ENCODE results near the gene FIGN.

The FIGN gene

GRCh38 chr2:163723881-163724280 lies 11.9 kb downstream of the FIGN start:
- Histone ChIP-seq H3K9ac (ENCODE audit: low read length in 2 of 2) (no peak overlapping the region), H3K4me1 (ENCODE audit: control insufficient read depth, insufficient read depth, low read length) (no peaks in the 10 kb centered on the region), H3K27me3 (ENCODE audit: control insufficient read depth in 1 of 2, insufficient read depth in 2 of 2, low read length in 2 of 2) (no peaks in the 10 kb centered on the region), H3K4me3 (ENCODE audit: low read length in 2 of 2) (no peak overlapping the region), H3K27ac (ENCODE audit: low read length) (no peak overlapping the region), H3K36me3 (ENCODE audit: control insufficient read depth in 2 of 2, insufficient read depth in 2 of 2, low read length in 2 of 2) (no peaks in the 10 kb centered on the region), H3K9me3 (ENCODE audit: control insufficient read depth in 2 of 2, low read length in 2 of 2) (no peaks in the 10 kb centered on the region)

DNA sequence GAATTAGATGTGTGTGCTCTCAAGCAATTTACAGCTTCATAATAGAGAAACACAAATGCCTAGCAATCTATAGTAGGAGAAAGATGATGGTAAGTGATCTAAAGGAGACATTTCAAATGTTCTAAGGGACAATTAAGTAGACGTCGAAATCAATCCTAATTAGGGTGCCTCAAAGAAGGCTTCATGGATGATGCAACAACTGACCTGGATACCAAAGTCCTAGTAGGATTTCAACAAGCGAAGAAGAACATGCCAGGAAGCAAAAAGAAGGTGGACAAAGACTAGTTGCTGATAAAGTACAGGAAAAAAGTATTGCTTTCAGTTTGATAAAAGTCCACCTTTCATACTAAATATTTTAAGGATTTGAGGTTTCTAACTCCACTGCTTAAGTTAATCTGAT lies 12.5 kb downstream of the FIGN start:
- H3K9me3 ChIP-seq (ENCODE audit: control insufficient read depth in 2 of 2, low read length in 2 of 2), result no peaks in the 10 kb centered on the region
- no peak overlapping the region for H3K9ac ChIP-seq (ENCODE audit: low read length in 2 of 2)
- no peaks in the 10 kb centered on the region for H3K4me1 ChIP-seq (ENCODE audit: control insufficient read depth, insufficient read depth, low read length)
- no peak overlapping the region for H3K4me3 ChIP-seq (ENCODE audit: low read length in 2 of 2)
- H3K27me3 ChIP-seq (ENCODE audit: control insufficient read depth in 1 of 2, insufficient read depth in 2 of 2, low read length in 2 of 2), result no peaks in the 10 kb centered on the region
- no peak overlapping the region for H3K27ac ChIP-seq (ENCODE audit: low read length)
- H3K36me3 ChIP-seq (ENCODE audit: control insufficient read depth in 2 of 2, insufficient read depth in 2 of 2, low read length in 2 of 2), result no peaks in the 10 kb centered on the region

DNA sequence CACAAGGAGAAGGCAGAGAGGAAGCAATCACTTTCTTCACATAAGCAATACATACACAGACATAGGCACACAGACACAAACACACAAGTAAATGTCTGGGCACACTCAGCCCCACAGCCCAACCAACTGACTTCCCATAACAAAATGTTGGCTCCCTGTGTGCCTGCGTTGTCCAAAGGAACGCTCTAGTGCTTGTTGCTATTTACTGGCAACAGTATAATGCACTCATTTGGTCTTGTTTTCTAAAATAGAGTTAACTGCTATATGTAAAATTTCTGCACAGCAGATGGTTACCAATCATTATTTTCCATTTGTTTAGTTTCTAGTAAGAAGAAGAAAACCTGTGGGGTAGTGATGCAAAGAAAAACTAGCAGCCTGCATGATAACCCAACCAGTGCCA lies 16.5 kb downstream of the FIGN start:
- Histone ChIP-seq H3K9me3 (ENCODE audit: control insufficient read depth in 2 of 2, low read length in 2 of 2) (no peaks in the 10 kb centered on the region), H3K36me3 (ENCODE audit: control insufficient read depth in 2 of 2, insufficient read depth in 2 of 2, low read length in 2 of 2) (no peaks in the 10 kb centered on the region), H3K27ac (ENCODE audit: low read length) (no peak overlapping the region), H3K27me3 (ENCODE audit: control insufficient read depth in 1 of 2, insufficient read depth in 2 of 2, low read length in 2 of 2) (no peaks in the 10 kb centered on the region), H3K4me3 (ENCODE audit: low read length in 2 of 2) (no peak overlapping the region), H3K4me1 (ENCODE audit: control insufficient read depth, insufficient read depth, low read length) (no peaks in the 10 kb centered on the region), H3K9ac (ENCODE audit: low read length in 2 of 2) (no peak overlapping the region)

- Histone ChIP-seq H3K27me3 (ENCODE audit: control insufficient read depth in 1 of 2, insufficient read depth in 2 of 2, low read length in 2 of 2) (no peaks in the 10 kb centered on the region), H3K36me3 (ENCODE audit: control insufficient read depth in 2 of 2, insufficient read depth in 2 of 2, low read length in 2 of 2) (no peaks in the 10 kb centered on the region), H3K27ac (ENCODE audit: low read length) (no peak overlapping the region), H3K9ac (ENCODE audit: low read length in 2 of 2) (no peak overlapping the region), H3K4me1 (ENCODE audit: control insufficient read depth, insufficient read depth, low read length) (no peaks in the 10 kb centered on the region), H3K4me3 (ENCODE audit: low read length in 2 of 2) (no peak overlapping the region), H3K9me3 (ENCODE audit: control insufficient read depth in 2 of 2, low read length in 2 of 2) (no peaks in the 10 kb centered on the region)
Measured at GRCh38 chr2:163717993-163718680, 17.7 kb downstream of the FIGN start.

GRCh38 chr2:163717515-163717914 lies 18.3 kb downstream of the FIGN start:
- H3K27ac ChIP-seq (ENCODE audit: low read length), result no peak overlapping the region

DNA sequence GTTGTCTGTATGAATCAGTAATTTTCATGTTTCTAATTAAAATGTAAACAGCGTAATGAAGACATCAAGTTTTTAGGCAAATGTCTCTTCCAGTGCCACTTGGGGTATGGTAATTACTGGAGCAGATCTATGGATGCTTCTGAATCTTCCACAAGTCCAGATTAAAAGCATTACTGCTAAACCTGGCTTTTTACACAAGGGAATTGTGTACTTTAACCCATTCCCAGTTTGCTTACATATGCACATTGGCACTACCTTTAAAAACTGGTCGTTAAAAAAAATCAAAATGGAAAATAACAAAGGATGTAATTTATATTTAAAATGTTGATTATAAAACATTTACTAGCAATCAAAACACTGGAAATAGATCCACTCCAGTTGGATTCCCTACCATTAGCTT lies 19.7 kb downstream of the FIGN start:
- Histone ChIP-seq H3K27ac (ENCODE audit: low read length) (no peak overlapping the region), H3K9ac (ENCODE audit: low read length in 2 of 2) (no peak overlapping the region)

More at GRCh38 chr2:163717515-163717914, 18.3 kb downstream of the FIGN start:
- Histone ChIP-seq H3K4me1 (ENCODE audit: control insufficient read depth, insufficient read depth, low read length) (no peaks in the 10 kb centered on the region), H3K9me3 (ENCODE audit: control insufficient read depth in 2 of 2, low read length in 2 of 2) (no peaks in the 10 kb centered on the region), H3K4me3 (ENCODE audit: low read length in 2 of 2) (no peak overlapping the region), H3K36me3 (ENCODE audit: control insufficient read depth in 2 of 2, insufficient read depth in 2 of 2, low read length in 2 of 2) (no peaks in the 10 kb centered on the region), H3K27me3 (ENCODE audit: control insufficient read depth in 1 of 2, insufficient read depth in 2 of 2, low read length in 2 of 2) (no peaks in the 10 kb centered on the region), H3K9ac (ENCODE audit: low read length in 2 of 2) (no peak overlapping the region)

DNA sequence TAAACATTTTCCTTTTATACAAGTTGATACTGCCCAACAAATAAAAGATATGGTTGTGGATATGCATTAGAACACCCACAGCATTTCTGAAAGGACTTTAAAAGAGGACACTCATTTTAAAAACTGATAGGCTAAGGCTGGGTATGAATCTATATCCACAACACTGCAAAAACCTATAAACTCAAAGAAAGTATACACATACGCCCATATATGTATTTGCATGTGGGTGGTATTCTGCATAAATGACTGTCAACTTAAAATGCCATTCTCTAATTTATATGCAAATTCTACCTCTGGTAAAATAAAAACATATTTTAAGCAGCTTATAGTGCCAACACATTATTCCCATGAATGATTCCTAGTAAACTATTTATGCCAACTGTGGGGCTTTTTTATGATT lies 20.1 kb downstream of the FIGN start:
- H3K9ac ChIP-seq (ENCODE audit: low read length in 2 of 2), result no peak overlapping the region
- no peaks in the 10 kb centered on the region for H3K27me3 ChIP-seq (ENCODE audit: control insufficient read depth in 1 of 2, insufficient read depth in 2 of 2, low read length in 2 of 2)
- H3K36me3 ChIP-seq (ENCODE audit: control insufficient read depth in 2 of 2, insufficient read depth in 2 of 2, low read length in 2 of 2), result no peaks in the 10 kb centered on the region
- no peaks in the 10 kb centered on the region for H3K9me3 ChIP-seq (ENCODE audit: control insufficient read depth in 2 of 2, low read length in 2 of 2)
- no peak overlapping the region for H3K27ac ChIP-seq (ENCODE audit: low read length)
- H3K4me1 ChIP-seq (ENCODE audit: control insufficient read depth, insufficient read depth, low read length), result no peaks in the 10 kb centered on the region
- H3K4me3 ChIP-seq (ENCODE audit: low read length in 2 of 2), result no peak overlapping the region

More for the DNA sequence above, 19.7 kb downstream of the FIGN start:
- Histone ChIP-seq H3K27me3 (ENCODE audit: control insufficient read depth in 1 of 2, insufficient read depth in 2 of 2, low read length in 2 of 2) (no peaks in the 10 kb centered on the region), H3K4me1 (ENCODE audit: control insufficient read depth, insufficient read depth, low read length) (no peaks in the 10 kb centered on the region), H3K4me3 (ENCODE audit: low read length in 2 of 2) (no peak overlapping the region), H3K9me3 (ENCODE audit: control insufficient read depth in 2 of 2, low read length in 2 of 2) (no peaks in the 10 kb centered on the region), H3K36me3 (ENCODE audit: control insufficient read depth in 2 of 2, insufficient read depth in 2 of 2, low read length in 2 of 2) (no peaks in the 10 kb centered on the region)

GRCh38 chr2:163715199-163715598 lies 20.6 kb downstream of the FIGN start:
- H3K4me1 ChIP-seq (ENCODE audit: control insufficient read depth, insufficient read depth, low read length), result no peaks in the 10 kb centered on the region

DNA sequence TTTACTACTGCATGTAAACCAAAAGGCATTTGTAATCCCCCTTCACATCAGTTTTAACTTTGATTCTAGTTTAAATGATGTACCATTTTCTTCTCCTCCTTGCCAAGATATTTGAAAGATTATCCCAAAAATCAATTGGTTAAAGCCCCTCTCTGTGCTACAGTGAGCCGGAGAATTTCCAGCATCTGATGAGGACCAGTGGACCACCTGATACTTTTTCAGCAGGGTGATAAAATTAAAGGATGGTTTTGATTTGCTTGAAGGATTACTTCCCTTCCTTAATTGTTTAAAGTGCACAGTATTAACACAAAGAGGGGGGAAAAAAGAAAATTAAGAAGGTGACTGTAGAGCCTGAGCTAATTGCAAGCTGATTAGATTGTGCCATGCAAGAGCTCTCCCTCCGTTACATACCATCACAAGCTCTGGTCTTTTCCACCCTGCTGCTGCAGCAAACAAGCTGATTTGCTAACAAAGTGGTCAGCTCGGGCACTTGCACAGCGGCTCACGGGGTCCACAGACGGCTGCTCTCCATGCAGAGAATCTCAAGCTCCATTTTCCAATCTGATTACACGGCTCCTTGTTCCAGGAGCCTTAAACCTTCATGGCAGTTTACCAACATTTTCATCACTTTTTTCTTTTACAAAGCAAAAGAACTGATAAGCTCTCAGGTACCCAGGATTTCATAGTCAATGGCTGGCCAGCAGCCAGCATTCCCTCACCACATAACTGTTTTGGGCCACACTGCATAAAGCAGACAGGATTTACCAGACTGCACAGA lies 22.1 kb downstream of the FIGN start:
- H3K4me3 ChIP-seq (ENCODE audit: low read length in 2 of 2), result no peak overlapping the region
- H3K27me3 ChIP-seq (ENCODE audit: control insufficient read depth in 1 of 2, insufficient read depth in 2 of 2, low read length in 2 of 2), result no peaks in the 10 kb centered on the region
- H3K36me3 ChIP-seq (ENCODE audit: control insufficient read depth in 2 of 2, insufficient read depth in 2 of 2, low read length in 2 of 2), result no peaks in the 10 kb centered on the region
- H3K27ac ChIP-seq (ENCODE audit: low read length), result no peak overlapping the region
- H3K9ac ChIP-seq (ENCODE audit: low read length in 2 of 2), result no peak overlapping the region
- no peaks in the 10 kb centered on the region for H3K4me1 ChIP-seq (ENCODE audit: control insufficient read depth, insufficient read depth, low read length)
- no peaks in the 10 kb centered on the region for H3K9me3 ChIP-seq (ENCODE audit: control insufficient read depth in 2 of 2, low read length in 2 of 2)

More at GRCh38 chr2:163715199-163715598, 20.6 kb downstream of the FIGN start:
- Histone ChIP-seq H3K9me3 (ENCODE audit: control insufficient read depth in 2 of 2, low read length in 2 of 2) (no peaks in the 10 kb centered on the region), H3K9ac (ENCODE audit: low read length in 2 of 2) (no peak overlapping the region), H3K36me3 (ENCODE audit: control insufficient read depth in 2 of 2, insufficient read depth in 2 of 2, low read length in 2 of 2) (no peaks in the 10 kb centered on the region), H3K4me3 (ENCODE audit: low read length in 2 of 2) (no peak overlapping the region), H3K27me3 (ENCODE audit: control insufficient read depth in 1 of 2, insufficient read depth in 2 of 2, low read length in 2 of 2) (no peaks in the 10 kb centered on the region), H3K27ac (ENCODE audit: low read length) (no peak overlapping the region)

DNA sequence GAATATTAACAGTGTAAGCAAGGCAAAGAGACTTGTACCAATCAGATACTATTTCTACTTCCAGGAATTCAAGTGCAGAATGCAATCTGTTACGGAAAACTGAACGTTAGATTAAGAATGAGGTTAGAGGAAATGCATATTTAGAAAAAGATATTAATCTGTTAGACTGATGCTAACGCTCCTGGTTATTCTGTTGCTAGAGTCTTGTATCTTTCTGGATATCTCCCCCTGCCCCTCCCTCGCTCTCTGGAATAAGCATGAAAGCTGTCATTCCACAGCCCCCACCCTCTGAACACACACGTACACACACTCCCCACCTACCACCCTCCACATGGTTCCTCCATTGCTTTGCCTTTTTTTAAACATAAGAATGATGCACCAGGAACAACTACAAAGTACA lies 24.1 kb downstream of the FIGN start:
- no peak overlapping the region for H3K4me3 ChIP-seq (ENCODE audit: low read length in 2 of 2)
- H3K4me1 ChIP-seq (ENCODE audit: control insufficient read depth, insufficient read depth, low read length), result no peaks in the 10 kb centered on the region
- no peak overlapping the region for H3K27ac ChIP-seq (ENCODE audit: low read length)
- H3K9me3 ChIP-seq (ENCODE audit: control insufficient read depth in 2 of 2, low read length in 2 of 2), result no peaks in the 10 kb centered on the region
- no peak overlapping the region for H3K9ac ChIP-seq (ENCODE audit: low read length in 2 of 2)
- H3K36me3 ChIP-seq (ENCODE audit: control insufficient read depth in 2 of 2, insufficient read depth in 2 of 2, low read length in 2 of 2), result no peaks in the 10 kb centered on the region
- no peaks in the 10 kb centered on the region for H3K27me3 ChIP-seq (ENCODE audit: control insufficient read depth in 1 of 2, insufficient read depth in 2 of 2, low read length in 2 of 2)

DNA sequence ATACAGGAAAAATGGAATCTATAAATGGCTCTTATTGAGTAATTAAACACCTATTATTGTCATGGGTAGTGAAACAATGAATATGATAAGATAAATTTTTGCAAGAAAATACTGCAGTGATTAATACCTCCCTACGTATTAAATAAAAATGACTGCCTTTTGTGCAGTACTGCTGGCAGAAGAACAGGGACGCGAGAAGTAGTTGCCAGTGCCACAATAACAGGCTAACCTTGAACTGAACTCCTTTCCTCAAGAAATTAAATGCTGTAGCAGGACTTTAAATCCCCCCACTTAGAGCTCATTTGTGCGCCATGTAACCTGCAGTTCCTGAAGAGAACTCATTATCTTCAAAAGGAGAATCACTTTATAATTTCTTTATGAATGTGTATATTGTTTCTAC lies 24.6 kb downstream of the FIGN start:
- H3K27me3 ChIP-seq (ENCODE audit: control insufficient read depth in 1 of 2, insufficient read depth in 2 of 2, low read length in 2 of 2), result no peaks in the 10 kb centered on the region
- no peaks in the 10 kb centered on the region for H3K4me1 ChIP-seq (ENCODE audit: control insufficient read depth, insufficient read depth, low read length)
- no peak overlapping the region for H3K9ac ChIP-seq (ENCODE audit: low read length in 2 of 2)
- H3K27ac ChIP-seq (ENCODE audit: low read length), result no peak overlapping the region
- H3K4me3 ChIP-seq (ENCODE audit: low read length in 2 of 2), result no peak overlapping the region
- H3K9me3 ChIP-seq (ENCODE audit: control insufficient read depth in 2 of 2, low read length in 2 of 2), result no peaks in the 10 kb centered on the region
- H3K36me3 ChIP-seq (ENCODE audit: control insufficient read depth in 2 of 2, insufficient read depth in 2 of 2, low read length in 2 of 2), result no peaks in the 10 kb centered on the region

Measured in stomach smooth muscle (tissue), 2 donors.